Large intestine (tissue), 3 donors: Measurements from ENCODE around the gene ATXN7. TPM values are rescaled to one million over a fixed set of nuclear protein-coding genes. Genes with fewer than 3 reads are reported as not detected.
A peak's percentile ranks its signal among the peaks of the same experiment; 100 is the strongest.

Source experiments
- DNase-seq, 2 donors: peaks; one replicate each; pipeline versions ENCODE4 v3.0.0 to v3.0.0-alpha.2; 2013
- H3K27ac ChIP-seq: one replicate; pipeline ENCODE4 v1.5.1; 2013; ENCODE audit warnings: low read length
- H3K27me3 ChIP-seq: 2 replicates; pipeline ENCODE4 v1.6.1; 2013; ENCODE audit warnings: low read length; ENCODE audit not compliant: control insufficient read depth, insufficient read depth
- H3K36me3 ChIP-seq: 2 replicates; pipeline ENCODE4 v1.6.1; 2013; ENCODE audit warnings: low read length; ENCODE audit not compliant: control insufficient read depth, insufficient read depth
- H3K4me1 ChIP-seq: one replicate; pipeline ENCODE4 v1.6.1; 2013; ENCODE audit warnings: low read length; ENCODE audit not compliant: control insufficient read depth, insufficient read depth
- H3K4me3 ChIP-seq: one replicate; pipeline ENCODE4 v1.5.1; 2013; ENCODE audit warnings: low read length
- H3K9me3 ChIP-seq: one replicate; pipeline ENCODE4 v1.6.1; 2013; ENCODE audit warnings: mild to moderate bottlenecking, low read depth, low read length, moderate library complexity; ENCODE audit not compliant: control insufficient read depth
- WGBS: methylation state at CpG from one replicate; pipeline ENCODE4 v1.1.5; 2013; ENCODE audit warnings: low lambda C conversion rate; ENCODE audit not compliant: insufficient coverage; 5-methylcytosine and 5-hydroxymethylcytosine counted together
- polyA plus RNA-seq: library from polyadenylated mRNA; unstranded; fragments of 120-200 nt; gene quantifications from one replicate; pipeline ENCODE4 v1.2.1, GENCODE V29; 2013

The ATXN7 gene
- polyA plus RNA-seq, 1 donor = 21.0 TPM

- no peak overlapping the region for H3K4me3 ChIP-seq
Measured at GRCh38 chr3:64030741-64031140, 167.1 kb downstream of the ATXN7 start.

GRCh38 chr3:64031540-64032508 is 168.2 kb downstream of the ATXN7 start:
- Histone ChIP-seq H3K27me3 (peaks cover 10% of the 10 kb centered on the region), H3K27ac (no peak overlapping the region), H3K9me3 (no peaks in the 10 kb centered on the region), H3K4me1 (no peaks in the 10 kb centered on the region), H3K4me3 (no peak overlapping the region), H3K36me3 (no peaks in the 10 kb centered on the region)
- no peak for DNase-seq
- WGBS = 92% methylated on average over 12 of the region's 13 CpGs

More at GRCh38 chr3:64030741-64031140, 167.1 kb downstream of the ATXN7 start:
- WGBS = no CpG with 5 or more reads among the region's 16 CpGs
- Histone ChIP-seq H3K9me3 (no peaks in the 10 kb centered on the region), H3K4me1 (no peaks in the 10 kb centered on the region), H3K36me3 (no peaks in the 10 kb centered on the region), H3K27me3 (peaks cover 10% of the 10 kb centered on the region), H3K27ac (no peak overlapping the region)
- peak; percentile 65 to 67 for DNase-seq

GRCh38 chr3:64033069-64033468 is 169.4 kb downstream of the ATXN7 start:
- Histone ChIP-seq H3K27ac (no peak overlapping the region), H3K4me1 (no peaks in the 10 kb centered on the region), H3K36me3 (no peaks in the 10 kb centered on the region), H3K9me3 (no peaks in the 10 kb centered on the region), H3K4me3 (no peak overlapping the region), H3K27me3 (peaks cover 10% of the 10 kb centered on the region)
- no peak for DNase-seq
- no CpG with 5 or more reads among the region's 2 CpGs for whole genome bisulfite sequencing

GRCh38 chr3:64037084-64037483 is 173.4 kb downstream of the ATXN7 start:
- H3K27me3 ChIP-seq = no peaks in the 10 kb centered on the region
- H3K36me3 ChIP-seq = no peaks in the 10 kb centered on the region
- DNase-seq = no peak
- H3K4me1 ChIP-seq = no peaks in the 10 kb centered on the region
- H3K9me3 ChIP-seq = no peaks in the 10 kb centered on the region
- no peak overlapping the region for H3K4me3 ChIP-seq
- no peak overlapping the region for H3K27ac ChIP-seq
- 100% methylated on average over 3 of the region's 7 CpGs for WGBS

DNA sequence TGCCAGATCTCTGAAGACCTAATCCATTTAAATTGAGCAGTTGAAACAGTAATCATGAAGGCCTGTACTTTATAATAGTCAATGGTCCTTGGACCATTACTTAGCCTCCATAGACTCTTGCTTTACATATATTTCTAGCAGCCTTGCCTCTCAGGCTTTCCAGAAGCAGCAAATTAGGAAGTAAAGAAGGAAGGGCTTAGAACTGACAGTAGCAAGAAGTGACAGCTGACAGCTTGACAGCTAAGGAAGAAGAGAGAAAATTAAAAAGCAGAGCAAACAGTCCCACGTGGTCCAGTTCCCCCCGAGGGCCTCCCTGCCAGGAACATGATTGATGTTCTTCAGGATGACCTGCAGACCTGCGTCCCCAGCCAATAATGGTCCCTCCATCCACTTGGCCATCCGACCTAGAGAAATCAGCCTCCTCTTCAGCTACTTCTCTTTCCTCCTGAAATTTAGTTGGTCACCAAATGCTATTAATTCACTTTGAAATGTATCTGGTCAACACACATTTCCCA is 174.6 kb downstream of the ATXN7 start:
- no peaks in the 10 kb centered on the region for H3K9me3 ChIP-seq
- DNase-seq = no peak
- no CpG with 5 or more reads among the region's 4 CpGs for WGBS

GRCh38 chr3:64039332-64039731 is 175.7 kb downstream of the ATXN7 start:
- WGBS = 79% methylated on average over 2 of the region's 4 CpGs

More for the DNA sequence above, 174.6 kb downstream of the ATXN7 start:
- H3K4me3 ChIP-seq = no peak overlapping the region
- H3K27ac ChIP-seq = no peak overlapping the region
- H3K4me1 ChIP-seq = no peaks in the 10 kb centered on the region
- no peaks in the 10 kb centered on the region for H3K36me3 ChIP-seq
- no peaks in the 10 kb centered on the region for H3K27me3 ChIP-seq

GRCh38 chr3:64039981-64040733 is 176.5 kb downstream of the ATXN7 start:
- DNase-seq = no peak
- H3K4me3 ChIP-seq = no peak overlapping the region
- no peaks in the 10 kb centered on the region for H3K27me3 ChIP-seq
- no peaks in the 10 kb centered on the region for H3K4me1 ChIP-seq
- no peak overlapping the region for H3K27ac ChIP-seq
- no peaks in the 10 kb centered on the region for H3K36me3 ChIP-seq
- no peaks in the 10 kb centered on the region for H3K9me3 ChIP-seq
- no CpG with 5 or more reads among the region's 5 CpGs for WGBS

More at GRCh38 chr3:64039332-64039731, 175.7 kb downstream of the ATXN7 start:
- DNase-seq = no peak
- no peak overlapping the region for H3K4me3 ChIP-seq
- no peaks in the 10 kb centered on the region for H3K36me3 ChIP-seq
- H3K27ac ChIP-seq = no peak overlapping the region
- H3K27me3 ChIP-seq = no peaks in the 10 kb centered on the region
- H3K9me3 ChIP-seq = no peaks in the 10 kb centered on the region
- no peaks in the 10 kb centered on the region for H3K4me1 ChIP-seq

DNA sequence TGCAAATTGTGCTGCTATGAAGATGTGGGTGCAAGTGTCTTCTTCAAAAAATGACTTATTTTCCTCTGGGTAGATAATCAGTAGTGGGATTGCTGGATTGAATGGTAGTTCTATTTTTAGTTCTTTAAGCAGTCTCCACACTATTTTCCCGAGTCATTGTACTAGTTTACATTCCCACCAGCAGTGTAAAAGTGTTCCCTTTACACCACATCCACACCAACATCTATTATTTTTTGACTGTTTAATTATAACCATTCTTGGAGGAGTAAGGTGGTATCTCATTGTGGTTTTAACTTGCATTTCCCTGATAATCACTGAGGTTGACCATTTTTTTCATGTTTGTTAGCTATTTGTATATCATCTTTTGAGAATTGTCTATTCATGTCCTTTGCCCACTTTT is 179.3 kb downstream of the ATXN7 start:
- Histone ChIP-seq H3K4me1 (no peaks in the 10 kb centered on the region), H3K27me3 (peaks cover 6% of the 10 kb centered on the region), H3K9me3 (no peaks in the 10 kb centered on the region), H3K4me3 (no peak overlapping the region), H3K36me3 (no peaks in the 10 kb centered on the region), H3K27ac (no peak overlapping the region)
- 67% methylated on average over 1 of the region's 1 CpG for WGBS
- no peak for DNase-seq

- no peaks in the 10 kb centered on the region for H3K4me1 ChIP-seq
- H3K27me3 ChIP-seq = peaks cover 18% of the 10 kb centered on the region
- H3K9me3 ChIP-seq = no peaks in the 10 kb centered on the region
- no peaks in the 10 kb centered on the region for H3K36me3 ChIP-seq
- no CpG with 5 or more reads among the region's 3 CpGs for WGBS
- no peak overlapping the region for H3K4me3 ChIP-seq
- no peak overlapping the region for H3K27ac ChIP-seq
- DNase-seq = no peak
Measured at GRCh38 chr3:64046592-64046991, 182.9 kb downstream of the ATXN7 start.

- H3K4me1 ChIP-seq = no peaks in the 10 kb centered on the region
- H3K27me3 ChIP-seq = peaks cover 18% of the 10 kb centered on the region
- no peak overlapping the region for H3K4me3 ChIP-seq
- no peak overlapping the region for H3K27ac ChIP-seq
- H3K9me3 ChIP-seq = no peaks in the 10 kb centered on the region
- no peaks in the 10 kb centered on the region for H3K36me3 ChIP-seq
- DNase-seq = no peak
- WGBS = no CpG with 5 or more reads among the region's 6 CpGs
Measured at GRCh38 chr3:64046996-64047594, 183.4 kb downstream of the ATXN7 start.
